HUDEP-2 (cell line): Measurements from ENCODE around the gene COPZ2.
"Not testable (repeated sequence)": the region's sequence is repeated elsewhere in the genome, so short reads cannot be mapped to it uniquely, and the experiment has no call there.

Experiments used
- DNase-seq, 76 experiments: peaks; one replicate each; lab custom pipeline; 2025; ENCODE audit not compliant: unreplicated experiment in 76 of 76; lab: John Stamatoyannopoulos, UW

The COPZ2 gene

DNA sequence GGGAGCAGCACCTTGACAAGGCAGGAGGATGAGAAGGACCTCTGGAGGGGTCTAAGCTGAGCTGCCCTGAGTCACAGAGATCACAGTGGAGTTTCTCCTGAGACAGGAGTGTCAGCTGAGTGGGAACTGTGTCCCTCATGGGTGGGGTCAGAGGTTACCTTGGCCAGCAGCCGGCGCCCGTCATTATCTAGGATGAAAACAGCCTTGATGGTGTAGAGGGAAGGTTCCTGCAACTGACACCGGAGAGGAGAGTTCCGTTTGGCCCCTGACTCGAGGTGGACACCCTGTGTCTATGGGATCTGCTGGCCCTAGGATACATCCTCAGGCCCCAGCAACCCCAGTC, 933 bp downstream of the COPZ2 start:
- DNase-seq = peak in 1 of 76 experiments; percentile 29

DNA sequence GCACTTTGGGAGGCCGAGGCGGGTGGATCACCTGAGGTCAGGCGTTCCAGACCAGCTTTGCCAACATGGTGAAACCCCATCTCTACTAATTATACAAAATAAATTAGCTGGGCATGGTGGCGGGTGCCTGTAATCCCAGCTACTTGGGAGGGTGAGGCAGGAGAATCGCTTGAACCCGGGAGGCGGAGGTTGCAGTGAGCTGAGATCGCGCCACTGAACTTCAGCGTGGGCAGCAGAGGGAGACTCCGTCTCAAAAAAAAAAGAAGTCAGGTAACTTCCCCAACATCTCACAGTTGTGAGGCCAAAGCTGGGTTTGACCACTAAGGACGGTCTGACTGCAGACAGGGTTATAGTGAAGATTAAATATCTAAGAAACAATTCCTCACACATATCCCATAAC, 2.9 kb downstream of the COPZ2 start:
- DNase-seq = not testable (repeated sequence)

- no peak for DNase-seq
Observed at GRCh38 chr17:48031966-48032365, 5.6 kb downstream of the COPZ2 start.

GRCh38 chr17:48030531-48030930, 7.1 kb downstream of the COPZ2 start:
- no peak for DNase-seq

DNA sequence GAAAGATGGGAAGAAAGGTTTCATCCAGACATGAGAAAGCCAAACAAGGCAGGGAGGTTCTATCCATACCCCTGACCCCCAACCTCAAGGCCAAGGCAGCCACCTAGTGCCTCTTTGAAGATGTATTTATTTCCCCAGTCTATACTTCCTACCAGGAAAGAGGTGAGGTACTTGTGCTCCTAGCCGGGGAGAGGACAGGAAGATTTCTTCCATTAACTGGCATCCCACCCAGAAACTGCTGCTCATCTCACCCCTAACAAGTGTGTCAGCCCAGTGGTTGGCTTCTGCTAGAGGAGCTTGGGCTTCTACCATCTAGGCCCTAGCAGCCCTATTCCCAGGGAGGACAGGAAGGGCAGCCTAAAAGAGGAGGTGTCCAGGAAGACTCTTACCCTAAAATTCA, 8.9 kb downstream of the COPZ2 start:
- DNase-seq = no peak

DNA sequence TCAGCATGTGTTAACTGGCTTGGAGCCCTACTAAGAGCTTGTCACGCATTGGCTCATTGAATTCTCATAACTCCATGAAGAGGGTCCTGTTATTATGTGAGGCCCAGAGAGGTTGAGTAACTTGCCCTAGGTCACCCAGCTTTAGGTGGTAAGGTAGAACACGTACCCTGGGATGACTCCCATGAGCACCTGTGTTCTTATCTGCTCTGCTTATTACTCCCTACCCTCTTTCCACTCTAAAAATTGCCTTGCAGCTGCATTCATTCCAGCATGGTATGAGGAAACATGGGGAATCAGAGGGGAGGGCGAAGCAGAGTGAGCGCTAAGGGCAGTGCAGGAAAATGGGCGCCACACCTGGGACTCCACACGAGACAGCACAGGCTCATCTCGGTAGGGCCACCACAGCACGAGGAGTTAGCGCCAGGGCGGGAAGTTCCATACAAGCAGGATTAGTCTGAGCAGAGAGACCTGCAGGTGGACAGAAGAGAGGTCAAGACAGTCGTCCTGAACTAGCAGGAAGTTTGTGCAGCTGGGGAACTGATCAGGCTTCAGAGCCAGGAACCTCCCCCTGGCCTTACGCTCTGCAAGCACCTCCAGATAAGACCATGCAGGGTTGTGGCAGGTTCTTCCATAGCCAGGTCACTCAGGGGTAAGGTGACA, 10.1 kb downstream of the COPZ2 start:
- DNase-seq = no peak

DNA sequence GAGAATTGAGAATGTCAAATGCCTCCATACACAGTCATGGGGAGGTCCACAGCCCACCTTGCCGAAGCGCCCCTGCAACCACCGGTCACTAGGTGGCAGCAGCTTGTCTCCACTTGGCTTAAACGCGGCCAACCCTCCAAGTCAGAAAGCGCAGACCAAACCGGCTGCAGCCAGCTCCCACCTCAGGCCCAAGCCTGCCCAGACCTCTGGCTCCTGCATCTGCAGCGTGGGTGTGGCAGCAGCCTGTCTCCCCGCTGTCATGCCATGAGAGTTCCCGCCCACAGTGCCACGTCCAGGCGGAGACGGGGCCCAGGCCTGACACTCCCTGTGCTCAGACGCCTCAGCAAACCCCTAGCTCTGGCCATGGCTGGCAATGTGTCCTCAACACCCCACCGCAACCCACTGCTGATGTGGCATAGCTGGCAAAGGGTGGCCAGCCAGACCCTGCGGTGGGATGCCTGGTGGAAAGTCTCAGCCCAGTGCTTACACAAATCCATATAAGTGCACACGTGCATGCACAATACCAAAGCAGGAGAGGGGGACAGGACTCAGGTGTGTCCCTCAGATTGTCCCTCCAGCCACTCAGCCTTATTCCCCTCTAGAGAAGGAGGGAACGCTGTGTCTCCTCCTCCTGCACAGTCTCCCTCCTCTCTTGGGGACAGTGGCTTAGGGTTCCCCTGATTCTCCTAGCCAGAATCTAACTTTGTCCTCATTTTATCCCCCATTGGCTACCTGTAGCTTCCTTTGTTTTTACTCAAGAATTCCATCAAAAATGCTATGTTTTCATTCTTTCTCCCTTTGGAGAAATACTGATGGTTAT, 10.9 kb downstream of the COPZ2 start:
- DNase-seq = peak in 75 of 76 experiments; percentile 12 to 95 (median 88)

DNA sequence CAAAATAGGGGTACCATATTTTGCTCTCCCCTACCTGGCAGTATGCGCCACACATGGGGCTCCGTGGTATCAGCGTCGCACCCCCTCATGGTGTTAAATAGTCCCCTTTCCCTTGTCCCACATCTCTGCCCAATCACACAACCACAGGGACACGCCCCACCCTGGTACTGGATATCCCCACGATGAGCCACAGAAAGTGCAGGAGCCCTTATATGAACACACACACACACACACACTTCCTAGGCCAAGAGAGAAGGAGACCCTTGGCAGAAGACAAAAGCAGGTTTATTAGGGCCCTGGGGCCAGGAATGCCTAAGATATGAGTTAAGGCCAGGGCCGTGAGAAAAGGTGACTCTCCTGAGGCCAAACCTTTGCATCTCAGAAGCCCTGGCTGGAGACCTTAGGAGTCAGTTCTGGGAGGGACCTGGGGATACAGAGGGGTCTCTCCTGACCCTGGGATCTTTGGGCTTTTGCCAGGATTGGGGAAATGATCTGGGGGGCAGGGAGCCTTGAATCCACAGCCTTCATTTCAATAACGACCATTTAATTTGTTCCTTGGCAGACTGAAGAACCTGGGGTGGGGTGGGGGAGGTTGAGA, 11.6 kb downstream of the COPZ2 start:
- peak in 4 of 76 experiments; percentile 6 to 22 (median 14) for DNase-seq

GRCh38 chr17:48025040-48025903, 12.3 kb downstream of the COPZ2 start:
- DNase-seq = peak in 75 of 76 experiments; percentile 46 to 99 (median 96)

GRCh38 chr17:48024149-48025039, 13.2 kb downstream of the COPZ2 start:
- peak in 72 of 76 experiments; percentile 15 to 83 (median 65) for DNase-seq

DNA sequence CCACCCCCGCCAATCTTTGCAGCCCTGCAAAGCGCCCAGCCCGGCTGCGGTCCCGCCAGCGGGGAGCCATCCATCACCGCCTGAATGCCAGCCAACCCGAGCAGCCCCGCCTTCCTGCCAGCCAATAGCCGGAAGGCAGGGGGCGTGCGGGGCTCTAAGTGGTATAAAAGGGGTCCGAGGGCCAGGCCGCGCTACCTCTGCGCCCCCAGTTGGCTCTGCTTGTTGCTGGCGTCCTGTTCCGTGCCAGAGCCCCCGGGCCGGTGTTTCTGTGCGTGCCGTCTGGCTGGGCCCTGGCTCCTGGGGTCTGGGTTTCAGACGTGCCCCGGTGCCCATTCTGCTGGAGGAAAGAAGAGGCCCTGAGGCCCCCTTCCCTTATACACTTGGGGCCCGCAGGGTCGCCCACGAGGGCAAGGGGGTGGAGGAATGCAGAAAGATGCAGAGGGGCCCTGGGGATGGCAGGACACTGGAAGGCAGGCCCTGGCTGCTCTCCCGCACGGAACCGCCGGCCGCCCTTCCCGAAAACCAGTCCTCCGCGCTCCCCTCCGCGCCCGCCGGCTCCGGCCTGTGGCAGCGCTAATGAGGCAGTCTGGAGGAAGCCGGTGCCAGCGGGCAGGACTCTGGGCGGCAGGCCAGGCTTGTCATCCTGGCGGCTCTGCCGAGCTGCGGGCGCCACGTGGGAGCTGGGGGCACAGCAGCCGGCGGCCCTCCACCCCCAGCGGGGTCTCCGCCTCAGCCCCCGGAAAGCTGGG, 14.0 kb downstream of the COPZ2 start:
- peak in 74 of 76 experiments; percentile 30 to 95 (median 83) for DNase-seq

GRCh38 chr17:48022901-48023300, 14.7 kb downstream of the COPZ2 start:
- no peak for DNase-seq

- no peak for DNase-seq
Observed at GRCh38 chr17:48021934-48022333, 15.7 kb downstream of the COPZ2 start.

GRCh38 chr17:48017817-48018158, 19.8 kb downstream of the COPZ2 start:
- DNase-seq = not testable (repeated sequence)

DNA sequence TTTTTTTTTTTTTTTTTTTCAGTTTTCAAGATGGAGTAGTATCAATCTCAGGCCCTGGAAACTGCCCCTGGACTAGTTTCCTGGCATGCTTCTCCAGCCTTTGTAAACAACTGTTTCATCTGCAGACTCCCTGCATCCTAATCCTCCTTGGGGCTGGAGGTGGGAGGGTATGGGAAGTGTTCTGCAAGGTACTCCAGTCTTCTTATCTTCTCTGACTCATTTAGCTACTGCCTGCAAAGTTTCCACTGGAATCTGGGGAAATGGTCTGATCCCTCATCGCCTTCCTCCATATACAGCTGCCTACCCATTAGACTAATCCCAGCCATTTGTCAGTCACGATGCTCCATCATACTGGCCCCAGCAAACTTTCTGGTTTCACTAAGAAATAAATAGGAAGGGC, 21.5 kb downstream of the COPZ2 start:
- DNase-seq = no peak

GRCh38 chr17:48014595-48015111, 22.9 kb downstream of the COPZ2 start:
- DNase-seq = no peak

DNA sequence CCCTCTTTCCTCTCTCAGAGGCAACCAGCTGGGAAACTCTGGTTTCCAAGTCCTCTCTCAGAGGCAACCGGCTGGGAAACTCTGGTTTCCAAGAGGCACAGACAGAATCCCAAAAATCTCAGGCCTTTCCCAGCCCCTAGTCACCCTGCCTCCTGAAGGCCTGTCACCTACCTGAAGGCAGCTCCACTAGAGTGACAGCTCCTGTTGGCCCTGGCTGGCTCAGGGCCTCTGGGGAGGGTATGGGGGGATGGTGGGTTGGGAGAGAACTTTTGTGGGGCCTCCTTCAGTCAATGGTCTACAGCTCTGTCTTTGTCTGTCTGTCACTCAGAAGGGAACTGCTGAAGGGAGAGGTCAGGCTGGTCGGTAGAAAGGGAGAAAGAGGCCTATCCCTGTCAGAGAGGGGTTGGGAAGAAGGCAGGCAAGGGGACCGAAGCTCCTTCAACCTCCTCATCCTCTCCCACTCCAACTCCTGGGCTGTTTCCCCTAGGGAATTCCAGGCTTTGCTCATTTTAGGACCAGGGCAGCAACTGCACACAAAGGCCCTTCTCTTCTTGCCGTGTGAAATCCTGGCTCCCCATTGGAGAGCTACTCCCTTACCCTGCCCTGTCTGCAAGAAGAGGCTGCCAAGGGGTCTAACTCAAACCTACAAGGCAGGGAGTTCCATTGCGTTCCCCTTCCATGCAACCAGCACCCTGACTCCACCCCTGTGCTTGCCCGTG, 23.6 kb downstream of the COPZ2 start:
- DNase-seq = no peak

DNA sequence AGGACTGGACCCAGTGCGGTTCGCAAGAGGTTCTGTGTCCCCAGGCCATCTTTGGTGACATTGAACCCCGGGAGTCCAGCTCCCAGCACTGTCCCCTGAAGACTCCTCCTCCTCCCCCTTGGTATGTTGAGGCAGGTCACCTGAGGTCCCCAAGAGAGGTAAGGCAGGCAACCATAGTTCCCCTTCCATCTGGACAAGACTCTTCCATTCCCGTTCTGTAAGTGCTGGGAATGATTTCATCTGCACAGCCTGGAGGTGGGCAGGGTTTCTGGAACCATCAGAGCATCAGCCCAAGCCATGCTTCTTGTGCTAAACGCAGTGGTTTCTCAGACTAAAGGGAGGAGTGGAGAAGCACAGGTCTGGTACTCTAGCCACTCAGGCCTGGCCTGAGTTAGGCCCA, 24.9 kb downstream of the COPZ2 start:
- no peak for DNase-seq
